M059J (cell line): ENCODE data around the gene ADPRH. TPM values are rescaled to one million over a fixed set of nuclear protein-coding genes. Genes with fewer than 3 reads are reported as not detected.
A peak's percentile ranks its signal among the peaks of the same experiment; 100 is the strongest.

Source experiments
- DNase-seq: peaks from one replicate; pipeline ENCODE4 v3.0.0-alpha.2; 2012; ENCODE audit warnings: low read depth
- total RNA-seq: library from RNA; depleted of rRNA; stranded (reverse); fragments of >200 nt; shearing (Covaris generic); gene quantifications from 2 replicates; pipeline ENCODE4 v1.2.3, GENCODE V29; 2014; rRNA removed

The ADPRH gene
- total RNA-seq, 1 experiment from 2014 or later = 1.1 TPM

GRCh38 chr3:119628816-119629445 is 49.6 kb downstream of the ADPRH start:
- DNase-seq = peak; percentile 53

GRCh38 chr3:119630128-119630879 is 51.0 kb downstream of the ADPRH start:
- peak; percentile 52 for DNase-seq

- DNase-seq = no peak
These were observed 51.6 kb downstream of the ADPRH start for GRCh38 chr3:119630880-119631329.

GRCh38 chr3:119631516-119631915 is 52.2 kb downstream of the ADPRH start:
- no peak for DNase-seq

- DNase-seq = no peak
These were observed 52.9 kb downstream of the ADPRH start for GRCh38 chr3:119632216-119632615.

GRCh38 chr3:119632829-119633228 is 53.5 kb downstream of the ADPRH start:
- no peak for DNase-seq

- no peak for DNase-seq
These were observed 56.4 kb downstream of the ADPRH start for GRCh38 chr3:119635719-119636118.

GRCh38 chr3:119636249-119636648 is 57.0 kb downstream of the ADPRH start:
- DNase-seq = peak; percentile 75

GRCh38 chr3:119636891-119637611 is 57.8 kb downstream of the ADPRH start:
- no peak for DNase-seq

- peak; percentile 98 for DNase-seq
These were observed 58.6 kb downstream of the ADPRH start for GRCh38 chr3:119637679-119638477.

Other genes with a start within 250 kb of the ADPRH start
- gene TMEM39A, start 115.9 kb upstream of the ADPRH start, total RNA-seq = 80.8 and 112 TPM in 2 replicates
- gene POGLUT1, start 110.5 kb upstream of the ADPRH start, total RNA-seq = 15.6 and 21.4 TPM in 2 replicates
- 94.8 and 141 TPM in 2 replicates for gene TIMMDC1, start 80.9 kb upstream of the ADPRH start, total RNA-seq
- not detected in 2 replicates for gene CD80, start 19.9 kb upstream of the ADPRH start, total RNA-seq
- not detected in 2 replicates for gene PLA1A, start 18.4 kb downstream of the ADPRH start, total RNA-seq
- 0.12 TPM in 1 of 2 replicates, not detected in the other for gene POPDC2, start 81.1 kb downstream of the ADPRH start, total RNA-seq
- 64.5 and 103 TPM in 2 replicates for gene COX17, start 97.9 kb downstream of the ADPRH start, total RNA-seq
- gene CFAP91, start 123.5 kb downstream of the ADPRH start, total RNA-seq = 1.6 and 3.3 TPM in 2 replicates
- not detected in 2 replicates for gene NR1I2, start 202.6 kb downstream of the ADPRH start, total RNA-seq